GM12875 (cell line): ENCODE results near the gene DUOX1.

Source experiments
- H3K4me3 ChIP-seq: one replicate; pipeline ENCODE4 v1.5.1; 2011; ENCODE audit warnings: low read depth, low read length, control low read depth
- TF ChIP-seq, protein P1 (sequence below): IDR thresholded peaks from 2 replicates; pipeline ENCODE4 v1.5.1; 2011; ENCODE audit warnings: low read depth, mild to moderate bottlenecking, control low read depth, inconsistent platforms, low read length, moderate library complexity, borderline replicate concordance; ENCODE audit not compliant: insufficient read depth

The DUOX1 gene

DNA sequence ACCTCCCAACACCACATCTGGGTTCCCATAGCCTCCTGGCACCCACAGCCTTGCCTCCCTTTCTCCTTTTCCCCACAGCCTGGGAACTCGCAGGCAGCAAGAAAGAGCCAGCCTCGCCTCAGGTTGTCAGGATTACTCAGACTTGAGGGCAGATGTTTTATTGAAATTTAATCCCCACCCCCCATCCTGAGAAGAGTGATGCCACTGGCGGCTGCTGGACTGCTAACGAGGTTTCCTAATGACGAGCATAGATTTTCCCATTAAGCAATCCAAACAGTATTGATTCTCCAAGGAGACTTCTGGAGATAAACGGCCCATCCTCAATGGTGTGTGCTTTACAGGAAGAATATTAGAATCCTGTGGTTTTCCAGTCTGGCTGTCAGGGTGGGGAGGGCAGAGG lies 44.3 kb downstream of the DUOX1 start:
- TF ChIP-seq, protein P1, sequence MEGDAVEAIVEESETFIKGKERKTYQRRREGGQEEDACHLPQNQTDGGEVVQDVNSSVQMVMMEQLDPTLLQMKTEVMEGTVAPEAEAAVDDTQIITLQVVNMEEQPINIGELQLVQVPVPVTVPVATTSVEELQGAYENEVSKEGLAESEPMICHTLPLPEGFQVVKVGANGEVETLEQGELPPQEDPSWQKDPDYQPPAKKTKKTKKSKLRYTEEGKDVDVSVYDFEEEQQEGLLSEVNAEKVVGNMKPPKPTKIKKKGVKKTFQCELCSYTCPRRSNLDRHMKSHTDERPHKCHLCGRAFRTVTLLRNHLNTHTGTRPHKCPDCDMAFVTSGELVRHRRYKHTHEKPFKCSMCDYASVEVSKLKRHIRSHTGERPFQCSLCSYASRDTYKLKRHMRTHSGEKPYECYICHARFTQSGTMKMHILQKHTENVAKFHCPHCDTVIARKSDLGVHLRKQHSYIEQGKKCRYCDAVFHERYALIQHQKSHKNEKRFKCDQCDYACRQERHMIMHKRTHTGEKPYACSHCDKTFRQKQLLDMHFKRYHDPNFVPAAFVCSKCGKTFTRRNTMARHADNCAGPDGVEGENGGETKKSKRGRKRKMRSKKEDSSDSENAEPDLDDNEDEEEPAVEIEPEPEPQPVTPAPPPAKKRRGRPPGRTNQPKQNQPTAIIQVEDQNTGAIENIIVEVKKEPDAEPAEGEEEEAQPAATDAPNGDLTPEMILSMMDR: no peak
- H3K4me3 ChIP-seq: no peak overlapping the region

DNA sequence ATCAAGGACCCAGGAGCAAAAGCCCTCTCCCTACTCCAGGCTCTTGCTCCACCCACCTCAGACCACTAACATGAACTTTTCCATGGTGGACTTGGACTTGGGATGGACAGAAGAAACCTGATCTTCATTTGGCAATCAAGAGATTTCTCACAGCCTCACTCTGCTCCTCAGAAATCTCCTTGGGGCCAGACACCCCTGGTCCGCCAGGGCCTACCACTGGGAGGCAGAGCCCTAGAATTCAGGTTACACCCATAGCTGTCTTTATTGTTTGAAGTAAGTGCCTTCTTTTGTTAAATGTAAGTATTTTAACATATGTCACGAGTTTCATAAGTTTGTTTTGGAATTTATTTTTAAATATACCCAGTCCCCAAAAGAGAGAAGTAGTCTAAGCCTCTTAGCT lies 44.8 kb downstream of the DUOX1 start:
- H3K4me3 ChIP-seq: no peak overlapping the region
- TF ChIP-seq, protein P1: no peak

DNA sequence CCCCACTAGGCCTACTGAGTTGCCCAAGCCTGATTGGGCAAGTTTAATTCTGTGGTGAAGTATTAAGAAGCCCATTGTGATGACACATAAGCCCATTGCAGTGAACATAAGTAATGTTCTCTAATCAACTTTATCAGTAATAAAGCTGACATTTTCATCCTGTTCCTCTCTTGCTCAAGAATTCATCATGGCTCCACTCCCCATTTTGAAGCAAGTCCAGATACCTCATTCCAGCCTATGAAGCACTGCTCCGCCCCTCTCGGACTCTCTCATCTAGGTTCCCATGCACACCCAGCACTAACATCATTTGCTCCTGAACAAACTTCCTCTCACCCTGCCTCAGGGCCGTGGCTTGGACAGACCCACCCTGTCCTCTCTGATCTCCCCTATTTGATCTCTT lies 47.5 kb downstream of the DUOX1 start:
- TF ChIP-seq, protein P1: no peak
- H3K4me3 ChIP-seq: no peak overlapping the region

- H3K4me3 ChIP-seq: no peak overlapping the region
- TF ChIP-seq, protein P1: peak; percentile 72
Observed at GRCh38 chr15:45179221-45179985, 49.6 kb downstream of the DUOX1 start.

GRCh38 chr15:45180201-45180600 lies 50.4 kb downstream of the DUOX1 start:
- TF ChIP-seq, protein P1: no peak
- no peak overlapping the region for H3K4me3 ChIP-seq

- no peak overlapping the region for H3K4me3 ChIP-seq
- TF ChIP-seq, protein P1: no peak
Observed at GRCh38 chr15:45180648-45181436, 51.0 kb downstream of the DUOX1 start.
